K562 (cell line): ENCODE results near the gene COPS6. TPM values are rescaled to one million over a fixed set of nuclear protein-coding genes. Genes with fewer than 3 reads are reported as not detected.

Source experiments
- CBX5 ChIP-seq: IDR thresholded peaks from 2 replicates; pipeline ENCODE4 v1.6.1; 2014; ENCODE audit warnings: low read depth, borderline replicate concordance
- CHD2 ChIP-seq: IDR thresholded peaks from 2 replicates; pipeline ENCODE4 v1.6.1; 2011; ENCODE audit warnings: low read depth, low read length
- E4F1 ChIP-seq: fragments of 250-450 bp; sonication (Bioruptor Pico); IDR thresholded peaks from 2 replicates; pipeline ENCODE4 v1.5.0; 2021; ENCODE audit warnings: mild to moderate bottlenecking, borderline replicate concordance
- ELF4 ChIP-seq: fragments of 450-650 bp; formaldehyde crosslinking; IDR thresholded peaks from 2 replicates; pipeline ENCODE4 v1.4.0; 2022; ENCODE audit warnings: missing genetic modification characterization
- HNRNPK ChIP-seq: fragments of 200-400 bp; formaldehyde crosslinking; IDR thresholded peaks from one replicate; pipeline ENCODE4 v1.6.1; 2018; ENCODE audit warnings: mild to moderate bottlenecking, low read depth, low read length; ENCODE audit not compliant: poor library complexity, severe bottlenecking
- HNRNPUL1 ChIP-seq: fragments of 200-400 bp; formaldehyde crosslinking; IDR thresholded peaks from 2 replicates; pipeline ENCODE4 v1.6.1; 2017; ENCODE audit warnings: low read length
- JUN ChIP-seq, 2 experiments: sonication (generic) in 1 of 2; formaldehyde crosslinking in 1 of 2; IDR thresholded peaks; 2 replicates each; pipeline versions ENCODE4 v1.6.1 to v1.8.0; 2012 to 2022; ENCODE audit warnings: borderline replicate concordance in 2 of 2, mild to moderate bottlenecking in 2 of 2, improper control_type of control experiment in 1 of 2, low read depth in 1 of 2, low read length in 1 of 2, missing genetic modification reagents in 1 of 2
- MEF2A ChIP-seq: IDR thresholded peaks from 2 replicates; pipeline ENCODE4 v1.6.1; 2011; ENCODE audit warnings: low read depth, mild to moderate bottlenecking, low read length, moderate library complexity; ENCODE audit not compliant: control insufficient read depth
- MIER1 ChIP-seq: fragments of 450-650 bp; IDR thresholded peaks from 2 replicates; pipeline ENCODE4 v1.6.1; 2016; ENCODE audit warnings: antibody characterized with exemption, mild to moderate bottlenecking, low read depth
- REST ChIP-seq, 2 experiments: fragments of 450-650 bp; formaldehyde crosslinking in 1 of 2; IDR thresholded peaks; 2 replicates each; pipeline versions ENCODE4 v1.4.0 to v1.6.1; 2014 to 2020; ENCODE audit warnings: mild to moderate bottlenecking in 2 of 2, borderline replicate concordance in 1 of 2, low read depth in 1 of 2
- TEAD1 ChIP-seq, 2 experiments: fragments of 450-650 bp in 1 of 2; sonication (generic) in 1 of 2; formaldehyde crosslinking; IDR thresholded peaks; 2 replicates each; pipeline versions ENCODE4 v1.4.0 to v1.8.0; 2020 to 2022; ENCODE audit warnings: mild to moderate bottlenecking in 2 of 2, missing genetic modification reagents in 1 of 2
- TFAM ChIP-seq: fragments of 250-450 bp; sonication (Bioruptor Pico); conservative IDR thresholded peaks from 2 replicates; pipeline ENCODE4 v1.5.0; 2021; ENCODE audit warnings: mild to moderate bottlenecking, moderate library complexity
- ZBED1 ChIP-seq: IDR thresholded peaks from 2 replicates; pipeline ENCODE4 v1.6.1; 2014
- ZNF121 ChIP-seq: sonication (generic); formaldehyde crosslinking; conservative IDR thresholded peaks from 2 replicates; pipeline ENCODE4 v1.8.0; 2022; ENCODE audit warnings: missing genetic modification reagents
- ZNF395 ChIP-seq: fragments of 200-800 bp; sonication (Bioruptor generic); IDR thresholded peaks from 2 replicates; pipeline ENCODE4 v1.6.1; 2017; ENCODE audit warnings: missing genetic modification characterization, missing compliant biosample characterization
- polyA plus RNA-seq, 8 experiments: library from polyadenylated mRNA; depleted of rRNA in 4 of 8; stranded (reverse) in 5 of 8; unstranded in 3 of 8; fragments of >200 nt; fragmentation: Nextera tagmentation in 2 of 8; fragmentation: Illumina TruSeq in 1 of 8; extraction: Ambion mirVana in 2 of 8; extraction: Trizol in 1 of 8; gene quantifications; 2 replicates each; pipeline versions ENCODE4 v1.2.1 to v1.2.3, GENCODE V29; 2011 to 2014; ENCODE audit warnings: inconsistent platforms in 1 of 8, missing spikeins in 1 of 8
- total RNA-seq, 7 experiments: library from RNA; depleted of rRNA in 6 of 7; stranded (reverse); fragments of >200 nt in 6 of 7; fragmentation: Illumina TruSeq in 2 of 7; extraction: Trizol in 2 of 7; gene quantifications; 2 replicates each; pipeline versions ENCODE4 v1.2.1 to v1.2.3, GENCODE V29; 2011 to 2021; ENCODE audit warnings: low replicate concordance in 1 of 7

The COPS6 gene
- total and polyA plus RNA-seq, 9 of the 15 experiments (the other 6 are each of a cell fraction or from before 2014, with no cell fraction given) = 63.0 to 331 (median 168) TPM

GRCh38 chr7:100049441-100050291 is 39.1 kb upstream of the COPS6 start, which contains the start of gene ZSCAN21 (continued):
- TF ChIP-seq E4F1 (CRISPR knock-in tag) (no peak), CBX5 (no peak), ZBED1 (no peak), HNRNPUL1 (no peak), ZNF395 (CRISPR knock-in tag) (0 out of 2 replicates have a peak, but pooled peaks have one; percentile 62), MEF2A (no peak), ELF4 (CRISPR knock-in tag) (no peak), JUN (IDR thresholded peaks at IDR 0.05; ENCODE audit: borderline replicate concordance, low read depth, low read length) (no peak), JUN (CRISPR knock-in tag; IDR thresholded peaks at IDR 0.05; ENCODE audit: borderline replicate concordance) (no peak), REST (IDR thresholded peaks at IDR 0.05; ENCODE audit: borderline replicate concordance) (peak; percentile 68), REST (CRISPR knock-in tag; IDR thresholded peaks at IDR 0.05; ENCODE audit: low read depth) (no peak), HNRNPK (no peak), MIER1 (no peak), TFAM (CRISPR knock-in tag) (no peak), TEAD1 (CRISPR knock-in tag; IDR thresholded peaks at IDR 0.05) (no peak), ZNF121 (CRISPR knock-in tag) (no peak), CHD2 (no peak; the same call in 1 of the 2 replicates)
